Parathyroid adenoma (tissue), 2 donors: ENCODE results near the gene BHMT2.

Source experiments
- H2AFZ ChIP-seq: fragments of 300-600 bp; sonication (generic); one replicate; pipeline ENCODE4 v1.7.0; 2017; ENCODE audit warnings: antibody characterized with exemption, mild to moderate bottlenecking
- H3K27ac ChIP-seq: fragments of 300-600 bp; sonication (generic); one replicate; pipeline ENCODE4 v1.7.0; 2017
- H3K27me3 ChIP-seq: fragments of 300-600 bp; sonication (generic); one replicate; pipeline ENCODE4 v1.7.0; 2017; ENCODE audit warnings: low read length; ENCODE audit not compliant: control insufficient read depth, insufficient read depth
- H3K36me3 ChIP-seq: fragments of 300-600 bp; sonication (generic); one replicate; pipeline ENCODE4 v1.7.0; 2017; ENCODE audit warnings: low read length; ENCODE audit not compliant: control insufficient read depth, insufficient read depth
- H3K4me1 ChIP-seq: fragments of 300-600 bp; sonication (generic); one replicate; pipeline ENCODE4 v1.7.0; 2017; ENCODE audit warnings: control low read depth
- H3K4me2 ChIP-seq: fragments of 300-600 bp; sonication (generic); one replicate; pipeline ENCODE4 v1.7.0; 2017; ENCODE audit warnings: low read length
- H3K4me3 ChIP-seq: fragments of 300-600 bp; sonication (generic); one replicate; pipeline ENCODE4 v1.7.0; 2017; ENCODE audit warnings: low read depth, low read length
- H3K79me2 ChIP-seq: fragments of 300-600 bp; sonication (generic); one replicate; pipeline ENCODE4 v1.7.0; 2017; ENCODE audit warnings: control low read depth
- H3K9ac ChIP-seq: fragments of 300-600 bp; sonication (generic); one replicate; pipeline ENCODE4 v1.7.0; 2017; ENCODE audit warnings: mild to moderate bottlenecking
- H3K9me3 ChIP-seq: fragments of 300-600 bp; sonication (generic); one replicate; pipeline ENCODE4 v1.7.0; 2017; ENCODE audit warnings: low read length; ENCODE audit not compliant: control insufficient read depth
- CTCF ChIP-seq: fragments of 300-600 bp; sonication (generic); IDR thresholded peaks from one replicate; pipeline ENCODE4 v1.7.0; 2017; ENCODE audit warnings: antibody characterized with exemption, mild to moderate bottlenecking
- donor health status: primary hyperparathyroidism.

Gene BHMT2

GRCh38 chr5:79133121-79133656, 63.6 kb downstream of the BHMT2 start:
- peak overlapping the region; percentile 49 for H3K27ac ChIP-seq
- no peak overlapping the region for H3K9ac ChIP-seq
- H3K36me3 ChIP-seq, result no peaks in the 10 kb centered on the region
- H3K79me2 ChIP-seq, result no peaks in the 10 kb centered on the region
- peak overlapping the region; percentile 54 for H3K4me2 ChIP-seq
- peak overlapping the region; percentile 77 for H2AFZ ChIP-seq
- peaks cover 4% of the 10 kb centered on the region for H3K4me1 ChIP-seq
- H3K27me3 ChIP-seq, result no peaks in the 10 kb centered on the region
- peak; percentile 58 for TF ChIP-seq CTCF
- peak overlapping the region; percentile 8 for H3K4me3 ChIP-seq
- no peaks in the 10 kb centered on the region for H3K9me3 ChIP-seq

- H3K9ac ChIP-seq, result no peak overlapping the region
- peaks cover 4% of the 10 kb centered on the region for H3K4me1 ChIP-seq
- no peaks in the 10 kb centered on the region for H3K9me3 ChIP-seq
- no peaks in the 10 kb centered on the region for H3K79me2 ChIP-seq
- H2AFZ ChIP-seq, result peak overlapping the region; percentile 77
- no peaks in the 10 kb centered on the region for H3K36me3 ChIP-seq
- H3K4me2 ChIP-seq, result peak overlapping the region; percentile 54
- peak overlapping the region; percentile 8 for H3K4me3 ChIP-seq
- TF ChIP-seq CTCF, result peak; percentile 87
- no peaks in the 10 kb centered on the region for H3K27me3 ChIP-seq
- peak overlapping the region; percentile 49 for H3K27ac ChIP-seq
Measured at GRCh38 chr5:79133657-79134451, 64.3 kb downstream of the BHMT2 start.

GRCh38 chr5:79135790-79136553, 66.4 kb downstream of the BHMT2 start:
- Histone ChIP-seq H3K36me3 (no peaks in the 10 kb centered on the region), H3K27ac (no peak overlapping the region), H3K27me3 (no peaks in the 10 kb centered on the region), H3K4me2 (no peak overlapping the region), H3K9ac (no peak overlapping the region), H3K9me3 (no peaks in the 10 kb centered on the region), H3K4me1 (peaks cover 4% of the 10 kb centered on the region), H3K4me3 (no peak overlapping the region), H3K79me2 (no peaks in the 10 kb centered on the region), H2AFZ (no peak overlapping the region)
- no peak for TF ChIP-seq CTCF

- H3K4me3 ChIP-seq, result no peak overlapping the region
- TF ChIP-seq CTCF, result no peak
- H3K4me2 ChIP-seq, result no peak overlapping the region
- no peaks in the 10 kb centered on the region for H3K9me3 ChIP-seq
- H3K9ac ChIP-seq, result no peak overlapping the region
- no peak overlapping the region for H2AFZ ChIP-seq
- no peak overlapping the region for H3K27ac ChIP-seq
- H3K79me2 ChIP-seq, result no peaks in the 10 kb centered on the region
- H3K4me1 ChIP-seq, result peaks cover 4% of the 10 kb centered on the region
- no peaks in the 10 kb centered on the region for H3K27me3 ChIP-seq
- H3K36me3 ChIP-seq, result no peaks in the 10 kb centered on the region
Measured at GRCh38 chr5:79136618-79137017, 67.1 kb downstream of the BHMT2 start.
